Stimulated activated naive CD4-positive, alpha-beta T cell (primary cell): Measurements from ENCODE around the gene ARSG.

Experiments
- DNase-seq, 6 experiments: peaks; one replicate each; lab custom pipeline; 2025; lab: John Stamatoyannopoulos, UW

The ARSG gene

GRCh38 chr17:68451670-68452354 is 160.5 kb downstream of the ARSG start:
- no peak for DNase-seq

DNA sequence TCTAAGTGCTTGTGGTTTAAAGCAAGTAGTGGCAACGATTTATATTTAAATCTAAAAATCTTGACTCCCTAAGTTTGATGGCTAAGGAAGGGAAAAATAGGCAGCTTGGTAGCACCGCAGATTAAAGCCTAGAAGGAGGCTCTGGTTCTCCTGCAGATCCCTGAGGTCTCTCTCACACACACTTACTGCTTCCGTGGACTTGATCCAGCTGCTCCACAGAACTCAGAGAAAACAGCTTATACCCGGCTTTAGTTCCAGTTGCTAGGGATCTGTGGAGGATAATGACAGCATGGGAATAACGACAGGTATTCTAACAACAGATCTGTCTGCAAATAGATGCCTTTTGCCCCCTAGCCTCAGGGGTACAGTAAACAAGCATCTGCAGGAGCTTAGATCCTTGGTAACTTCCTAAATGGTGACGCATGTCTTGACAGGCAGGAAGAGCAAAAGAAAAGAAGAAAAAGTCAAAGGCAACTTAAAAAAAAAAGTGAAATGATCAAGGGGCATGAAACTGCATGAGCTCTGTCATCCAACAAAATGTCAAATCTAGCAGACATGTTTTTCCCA is 161.5 kb downstream of the ARSG start:
- DNase-seq: no peak

DNA sequence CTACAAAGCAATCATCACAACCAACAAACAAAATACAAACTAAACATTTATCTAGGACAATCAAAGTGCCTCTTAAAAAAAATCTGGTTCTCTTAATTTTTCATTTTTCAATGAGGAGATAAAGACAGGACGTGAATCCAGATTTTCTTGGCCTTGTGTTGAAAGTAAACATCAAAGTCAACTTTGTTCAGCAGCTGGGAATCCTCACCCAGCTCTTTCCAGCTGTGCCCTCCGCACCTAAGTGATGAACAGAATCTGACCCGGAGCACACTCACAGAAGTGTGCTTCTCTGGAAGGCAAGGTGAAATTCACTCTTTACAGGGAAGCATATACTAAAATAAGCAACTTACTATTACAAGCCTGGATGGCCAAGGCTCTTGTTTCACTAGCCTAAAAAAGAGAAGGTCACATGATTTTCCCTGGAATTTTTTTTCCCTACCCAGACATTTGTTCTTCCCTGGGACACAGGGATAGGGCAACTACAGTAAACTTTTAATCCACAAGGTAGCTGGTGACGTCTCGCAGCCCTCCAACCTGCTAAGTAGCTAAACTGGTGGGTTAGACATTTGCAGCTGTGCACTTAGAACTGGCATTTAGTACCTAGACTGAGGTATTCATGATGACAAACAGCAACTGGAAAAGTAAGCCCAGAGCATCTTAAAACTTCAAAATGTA is 162.8 kb downstream of the ARSG start:
- no peak for DNase-seq

DNA sequence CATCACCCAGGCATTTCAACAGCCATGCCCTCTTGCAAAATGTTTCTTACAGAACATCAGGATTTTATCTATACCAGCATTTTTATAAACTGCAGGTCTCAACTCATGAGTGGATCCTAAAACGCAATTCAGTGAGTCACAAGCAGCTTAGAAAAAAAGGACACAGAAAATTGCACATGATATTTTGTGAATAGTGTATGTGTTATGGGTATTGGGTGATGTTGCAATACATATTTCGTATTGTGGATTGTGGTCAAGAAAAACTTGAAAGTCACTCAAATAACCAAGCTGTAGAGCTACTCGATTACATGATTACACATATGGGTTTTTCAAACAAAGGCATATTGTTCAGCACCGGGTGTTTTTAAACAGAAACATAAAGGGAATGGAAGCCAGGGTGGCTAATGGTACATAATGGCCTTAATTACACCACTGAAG is 164.6 kb downstream of the ARSG start:
- DNase-seq: no peak

- DNase-seq: no peak
Measured at GRCh38 chr17:68456339-68457167, 165.3 kb downstream of the ARSG start.

DNA sequence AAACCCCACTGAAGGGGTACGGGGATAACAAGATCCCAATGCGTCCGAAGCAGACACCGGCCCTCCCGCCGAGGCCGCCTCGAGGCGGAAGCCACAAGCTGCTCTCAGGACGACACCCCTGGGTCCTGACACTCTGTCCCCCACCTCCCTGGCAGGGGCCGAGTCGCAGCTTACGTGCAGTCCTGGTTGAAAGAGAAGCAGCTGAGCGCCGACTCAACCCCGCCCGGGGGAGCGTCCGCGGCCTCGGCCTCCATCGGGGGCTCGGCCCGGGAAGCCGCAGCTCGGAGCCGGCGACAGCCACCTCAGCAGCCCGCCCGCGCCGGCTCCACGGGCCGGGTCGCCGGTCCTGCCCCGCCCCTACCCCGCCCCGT is 165.9 kb downstream of the ARSG start, which contains the start of gene WIPI1:
Gene WIPI1 (minus strand): TSS at position 329 of the 371 bp plus-strand sequence. CDS start 75 bp downstream, at position 254.
- DNase-seq: no peak

DNA sequence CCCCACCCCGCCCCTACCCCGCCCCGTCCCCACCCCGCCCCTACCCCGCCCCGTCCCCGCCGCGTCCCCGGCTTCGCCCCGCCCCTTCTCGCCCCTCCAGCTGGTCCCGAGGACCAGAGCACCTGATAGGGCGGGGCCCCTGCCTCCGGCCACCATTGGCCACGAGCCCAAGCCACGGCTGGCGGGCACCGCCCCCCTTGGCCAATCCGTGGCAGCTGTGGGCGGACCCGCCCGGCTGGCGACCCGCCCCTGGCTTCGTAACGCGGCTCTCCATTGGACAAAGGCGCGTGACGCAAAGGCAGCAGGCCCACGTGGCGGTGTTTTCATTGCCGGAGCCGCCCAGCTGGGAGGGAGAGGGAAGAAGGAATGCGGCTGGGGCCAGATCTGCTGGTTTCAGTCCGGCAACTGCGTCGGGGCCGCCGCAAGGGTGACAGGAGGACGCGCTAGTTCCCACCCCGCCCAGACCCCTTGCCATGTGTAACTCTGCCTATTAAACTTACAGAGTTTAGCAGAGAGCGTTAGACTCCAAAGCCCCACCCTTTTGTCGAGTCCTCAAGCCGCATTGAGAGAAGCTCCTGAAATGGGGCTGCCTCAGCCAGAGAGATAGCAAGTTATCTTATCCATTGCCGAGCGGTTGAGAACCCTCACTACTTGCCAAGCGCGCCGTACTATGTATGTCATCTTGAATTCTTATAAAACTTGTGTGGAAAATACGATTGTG is 166.4 kb downstream of the ARSG start:
- peak; percentile 94 to 97 (median 97) for DNase-seq

- no peak for DNase-seq
Measured at GRCh38 chr17:68458260-68459036, 167.2 kb downstream of the ARSG start.

DNA sequence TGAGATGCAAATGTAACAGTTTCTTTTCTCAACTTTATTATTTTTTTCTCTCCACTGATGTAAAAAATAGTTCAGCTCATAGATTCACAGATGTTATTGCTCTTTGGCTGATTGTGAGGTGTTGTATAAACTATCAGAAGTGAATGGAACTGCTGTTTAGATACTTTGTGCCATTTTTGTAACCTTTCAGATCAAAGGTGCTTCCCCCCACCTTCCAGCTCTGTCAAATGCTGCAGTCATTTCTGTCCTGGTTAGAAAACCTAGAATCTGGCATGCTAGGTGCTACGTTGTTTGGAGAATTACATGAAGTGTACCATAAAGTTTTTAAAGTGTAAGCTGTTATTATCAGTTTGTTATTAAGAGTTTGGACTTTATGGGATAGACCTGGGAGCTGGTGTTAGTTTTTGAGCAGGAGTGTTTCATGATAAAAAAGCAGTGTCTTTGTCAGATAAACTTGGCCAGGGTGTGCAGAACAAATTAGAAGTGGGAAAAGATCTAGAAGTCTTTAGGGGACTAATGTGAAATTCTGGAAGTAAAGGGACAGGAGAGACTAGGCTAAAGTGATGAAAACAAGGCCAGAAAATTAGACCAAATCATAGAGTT is 167.8 kb downstream of the ARSG start:
- DNase-seq: no peak

DNA sequence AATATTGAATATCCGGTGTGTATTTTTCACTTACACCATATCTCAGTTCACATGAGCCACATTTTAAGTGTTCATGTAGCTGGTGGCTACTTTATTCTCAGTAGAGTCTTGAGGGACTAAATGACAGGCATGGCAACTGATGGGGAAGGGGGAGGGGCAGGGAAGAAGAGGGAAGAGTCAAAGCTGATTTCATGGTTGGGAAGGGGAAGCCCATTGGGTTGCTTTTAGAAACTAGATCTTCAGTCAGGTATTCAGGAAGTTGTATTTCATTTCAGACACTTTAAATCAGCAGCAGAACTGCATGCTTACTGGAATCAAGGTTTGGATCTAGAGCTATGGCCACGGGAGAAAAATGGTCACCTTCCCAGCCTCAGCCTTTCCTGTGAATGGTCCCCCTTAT is 168.9 kb downstream of the ARSG start:
- no peak for DNase-seq

DNA sequence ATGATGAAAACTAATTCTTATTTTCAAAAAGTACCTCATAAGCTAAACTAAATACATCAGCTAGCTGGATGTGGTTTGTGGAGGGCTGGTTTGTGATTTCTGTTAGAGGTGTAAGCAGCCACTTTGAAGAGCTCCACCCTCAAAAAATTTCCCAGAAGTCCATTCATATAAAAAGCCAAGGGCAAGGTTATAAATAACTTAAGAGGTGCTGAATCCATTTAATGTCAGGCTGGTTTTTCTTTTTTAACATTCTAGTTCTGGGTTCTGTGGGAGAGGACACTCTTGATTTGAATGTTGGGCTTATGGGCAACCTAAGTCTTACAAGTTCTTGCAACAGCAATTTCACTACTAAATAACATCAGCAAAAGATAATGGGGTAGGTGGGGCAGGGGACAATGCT is 169.4 kb downstream of the ARSG start:
- peak in 4 of 6 experiments; percentile 3 to 68 (median 50) for DNase-seq

DNA sequence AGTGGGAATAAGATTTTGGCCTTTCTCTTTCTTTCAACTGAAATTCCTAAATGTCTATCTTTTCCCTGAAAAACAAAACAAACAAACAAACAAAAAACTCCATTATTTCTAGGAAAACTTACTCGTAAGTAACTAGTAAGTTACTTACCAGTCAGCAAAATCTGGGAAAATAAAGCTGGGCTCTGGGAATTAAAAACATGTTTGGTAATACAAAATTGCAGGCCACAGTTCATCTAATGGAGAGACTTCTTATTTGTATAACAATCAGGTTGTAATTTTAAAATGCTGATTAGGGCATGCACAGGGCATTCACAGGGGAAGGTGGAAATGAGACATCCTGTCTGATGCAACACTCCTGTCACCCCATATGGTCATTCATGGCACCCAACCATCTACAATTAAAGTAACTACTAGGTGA is 169.8 kb downstream of the ARSG start:
- DNase-seq: no peak

DNA sequence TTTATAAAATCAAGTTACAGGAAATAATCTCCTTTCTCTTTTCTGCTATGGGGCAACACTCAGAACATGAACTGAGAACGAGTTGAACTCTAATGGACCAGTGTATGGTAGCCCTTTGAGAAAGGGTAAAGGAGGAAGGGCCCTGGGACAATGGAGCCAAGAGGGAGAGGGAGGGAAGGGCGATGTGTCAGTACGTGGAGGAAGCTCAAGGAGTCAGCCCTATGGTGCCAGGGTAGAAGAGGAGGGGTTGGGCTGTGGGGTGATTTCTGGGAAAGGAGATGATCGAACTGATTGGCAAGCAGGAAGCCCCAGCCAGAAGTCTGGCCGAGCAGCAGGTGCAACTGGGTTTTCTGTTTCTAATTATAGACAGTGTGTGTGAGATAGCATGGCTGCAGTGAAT is 170.3 kb downstream of the ARSG start:
- DNase-seq: no peak

DNA sequence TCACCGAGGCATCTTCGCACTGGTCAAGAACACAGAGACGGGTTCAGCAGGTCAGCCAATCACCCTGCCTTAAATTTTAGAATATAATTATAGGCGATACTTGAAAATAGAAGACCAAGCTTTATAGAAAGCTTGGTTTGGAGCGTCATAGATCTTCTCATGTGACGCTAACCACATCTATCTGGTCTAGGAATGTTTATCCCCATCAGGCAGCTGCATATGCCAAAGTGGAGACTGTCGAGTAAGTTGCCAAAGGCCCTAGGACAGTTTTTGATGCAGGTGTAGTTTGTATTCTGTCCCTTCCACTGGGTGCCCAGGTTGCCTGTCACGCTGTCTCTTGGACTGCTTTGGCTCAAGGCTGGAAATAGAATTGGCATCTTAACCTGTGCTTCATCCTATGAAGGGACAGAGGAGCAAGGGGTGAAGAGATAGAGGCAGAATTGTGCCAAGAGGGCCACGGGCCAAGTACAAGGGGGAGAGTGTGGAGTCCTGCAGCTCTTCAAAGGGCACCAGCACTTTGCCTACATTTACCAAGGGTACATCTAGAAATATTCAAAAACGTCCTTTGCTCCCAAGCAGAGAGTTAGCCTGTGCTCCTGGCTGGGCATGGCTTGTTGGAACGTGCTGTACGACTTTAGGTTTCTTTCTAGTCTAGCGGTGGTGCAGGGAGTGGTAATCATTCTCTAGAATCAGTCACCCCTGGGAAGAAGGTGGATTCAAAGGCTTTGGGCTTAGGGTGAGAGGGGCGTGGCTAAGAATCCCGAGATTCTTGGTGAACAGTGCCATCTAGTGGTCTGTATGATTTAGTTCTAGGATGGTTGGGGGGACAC is 171.3 kb downstream of the ARSG start:
- DNase-seq: peak; percentile 28 to 82 (median 63)

- DNase-seq: no peak
Measured at GRCh38 chr17:68463211-68464019, 172.1 kb downstream of the ARSG start.

DNA sequence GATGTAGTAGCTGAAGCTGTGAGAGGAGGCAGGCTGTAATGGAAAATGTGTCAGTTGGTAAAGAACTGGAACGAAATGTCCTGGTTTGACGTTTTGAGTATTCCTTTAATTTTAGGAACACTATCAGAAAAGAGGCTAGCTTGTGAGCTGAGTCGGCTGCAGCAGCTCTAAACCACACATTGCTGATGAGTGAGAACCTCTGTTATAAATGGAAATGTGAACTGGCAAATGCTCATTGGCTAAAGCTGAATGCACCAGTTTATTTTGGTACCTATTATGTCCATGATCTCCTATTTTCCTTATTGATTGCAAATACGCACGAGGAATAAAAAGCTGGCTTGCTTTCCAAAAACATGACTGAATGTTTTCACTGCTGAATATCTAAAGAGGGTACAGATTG is 177.0 kb downstream of the ARSG start:
- no peak for DNase-seq

- no peak for DNase-seq
Measured at GRCh38 chr17:68468788-68469187, 177.5 kb downstream of the ARSG start.
